ENCODE measurements around the gene RASL10B. TPM values are rescaled to one million over a fixed set of nuclear protein-coding genes. Genes with fewer than 3 reads are reported as not detected.

The RASL10B gene
- 31.7 and 33.8 TPM in 2 replicates for total RNA-seq
- long read RNA-seq, partial matches to known transcripts, result 0 of 1 reads
- long read RNA-seq, other reads (novel, unspliced or antisense), result 1 of 1 reads

- Mint-ChIP-seq H3K27me3 (ENCODE audit: low read depth) (no peaks in the 10 kb centered on the region), H3K27ac (ENCODE audit: unreplicated experiment) (no peak within 1 kb of the TSS), H3K4me1 (peaks cover 26% of the 10 kb centered on the region), H3K36me3 (ENCODE audit: low read depth) (peaks cover 3% of the 10 kb centered on the region), H3K9me3 (no peaks in the 10 kb centered on the region), H3K4me3 (peak within 1 kb of the TSS; percentile 96)
- DNase-seq (ENCODE audit: low read depth, low spot score), result peak; percentile 62
- TF ChIP-seq CTCF (conservative IDR thresholded peaks at IDR 0.05), result no peak
Measured at GRCh38 chr17:35731239-35731916, at the start of gene RASL10B. TSS of gene RASL10B (plus strand) at chr17:35731639. CDS start at chr17:35735185, 3,546 bp downstream.

GRCh38 chr17:35683591-35683990 lies 47.8 kb upstream of the RASL10B start:
- no peak overlapping the region for H3K4me3 Mint-ChIP-seq
- no peak for DNase-seq (ENCODE audit: low read depth, low spot score)
- H3K27ac Mint-ChIP-seq (ENCODE audit: unreplicated experiment), result no peak overlapping the region
- no peaks in the 10 kb centered on the region for H3K27me3 Mint-ChIP-seq (ENCODE audit: low read depth)
- peaks cover 16% of the 10 kb centered on the region for H3K36me3 Mint-ChIP-seq (ENCODE audit: low read depth)
- TF ChIP-seq CTCF (conservative IDR thresholded peaks at IDR 0.05), result no peak
- H3K4me1 Mint-ChIP-seq, result no peaks in the 10 kb centered on the region
- no peaks in the 10 kb centered on the region for H3K9me3 Mint-ChIP-seq

- Mint-ChIP-seq H3K27ac (ENCODE audit: unreplicated experiment) (no peak overlapping the region), H3K27me3 (ENCODE audit: low read depth) (no peaks in the 10 kb centered on the region), H3K4me1 (no peaks in the 10 kb centered on the region), H3K9me3 (no peaks in the 10 kb centered on the region), H3K36me3 (ENCODE audit: low read depth) (peaks cover 14% of the 10 kb centered on the region), H3K4me3 (no peak overlapping the region)
- TF ChIP-seq CTCF (conservative IDR thresholded peaks at IDR 0.05), result no peak
- DNase-seq (ENCODE audit: low read depth, low spot score), result no peak
Measured at GRCh38 chr17:35684055-35684802, 47.2 kb upstream of the RASL10B start.

GRCh38 chr17:35692512-35693210 lies 38.8 kb upstream of the RASL10B start:
- no peak overlapping the region for H3K27ac Mint-ChIP-seq (ENCODE audit: unreplicated experiment)
- no peak overlapping the region for H3K4me3 Mint-ChIP-seq
- DNase-seq (ENCODE audit: low read depth, low spot score), result no peak
- H3K4me1 Mint-ChIP-seq, result peaks cover 15% of the 10 kb centered on the region
- no peaks in the 10 kb centered on the region for H3K9me3 Mint-ChIP-seq
- TF ChIP-seq CTCF (conservative IDR thresholded peaks at IDR 0.05), result no peak
- H3K36me3 Mint-ChIP-seq (ENCODE audit: low read depth), result peaks cover 12% of the 10 kb centered on the region
- H3K27me3 Mint-ChIP-seq (ENCODE audit: low read depth), result no peaks in the 10 kb centered on the region

- no peak for DNase-seq (ENCODE audit: low read depth, low spot score)
- Mint-ChIP-seq H3K4me3 (no peak overlapping the region), H3K9me3 (no peaks in the 10 kb centered on the region), H3K4me1 (peaks cover 15% of the 10 kb centered on the region), H3K36me3 (ENCODE audit: low read depth) (peaks cover 6% of the 10 kb centered on the region), H3K27me3 (ENCODE audit: low read depth) (no peaks in the 10 kb centered on the region), H3K27ac (ENCODE audit: unreplicated experiment) (no peak overlapping the region)
- TF ChIP-seq CTCF (conservative IDR thresholded peaks at IDR 0.05), result no peak
Measured at GRCh38 chr17:35693662-35694061, 37.8 kb upstream of the RASL10B start.
